Subcutaneous adipose tissue (tissue), 4 donors: ENCODE results near the gene ZNF581. TPM values are rescaled to one million over a fixed set of nuclear protein-coding genes. Genes with fewer than 3 reads are reported as not detected.

Experiments used
- total RNA-seq, 4 donors: library from RNA; depleted of rRNA; stranded (reverse); fragments of >200 nt; gene quantifications; one replicate each; pipeline ENCODE4 v1.1.0, GENCODE V29; 2016
- TF ChIP-seq, protein P1 (sequence below): fragments of 450-650 bp; IDR thresholded peaks from one replicate; pipeline ENCODE4 v1.5.1; 2016; ENCODE audit warnings: low read depth, mild to moderate bottlenecking, control low read depth, antibody characterized with exemption, moderate library complexity

The ZNF581 gene
- total RNA-seq, 4 donors from 2014 or later: 6.4 to 25.5 (median 19.0) TPM

- TF ChIP-seq, protein P1, sequence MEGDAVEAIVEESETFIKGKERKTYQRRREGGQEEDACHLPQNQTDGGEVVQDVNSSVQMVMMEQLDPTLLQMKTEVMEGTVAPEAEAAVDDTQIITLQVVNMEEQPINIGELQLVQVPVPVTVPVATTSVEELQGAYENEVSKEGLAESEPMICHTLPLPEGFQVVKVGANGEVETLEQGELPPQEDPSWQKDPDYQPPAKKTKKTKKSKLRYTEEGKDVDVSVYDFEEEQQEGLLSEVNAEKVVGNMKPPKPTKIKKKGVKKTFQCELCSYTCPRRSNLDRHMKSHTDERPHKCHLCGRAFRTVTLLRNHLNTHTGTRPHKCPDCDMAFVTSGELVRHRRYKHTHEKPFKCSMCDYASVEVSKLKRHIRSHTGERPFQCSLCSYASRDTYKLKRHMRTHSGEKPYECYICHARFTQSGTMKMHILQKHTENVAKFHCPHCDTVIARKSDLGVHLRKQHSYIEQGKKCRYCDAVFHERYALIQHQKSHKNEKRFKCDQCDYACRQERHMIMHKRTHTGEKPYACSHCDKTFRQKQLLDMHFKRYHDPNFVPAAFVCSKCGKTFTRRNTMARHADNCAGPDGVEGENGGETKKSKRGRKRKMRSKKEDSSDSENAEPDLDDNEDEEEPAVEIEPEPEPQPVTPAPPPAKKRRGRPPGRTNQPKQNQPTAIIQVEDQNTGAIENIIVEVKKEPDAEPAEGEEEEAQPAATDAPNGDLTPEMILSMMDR: no peak
Measured at GRCh38 chr19:55686311-55687050, 43.0 kb downstream of the ZNF581 start.

- TF ChIP-seq, protein P1: no peak
Measured at GRCh38 chr19:55687281-55688201, 44.1 kb downstream of the ZNF581 start.

- TF ChIP-seq, protein P1: no peak
Measured at GRCh38 chr19:55688422-55689218, 45.2 kb downstream of the ZNF581 start.

DNA sequence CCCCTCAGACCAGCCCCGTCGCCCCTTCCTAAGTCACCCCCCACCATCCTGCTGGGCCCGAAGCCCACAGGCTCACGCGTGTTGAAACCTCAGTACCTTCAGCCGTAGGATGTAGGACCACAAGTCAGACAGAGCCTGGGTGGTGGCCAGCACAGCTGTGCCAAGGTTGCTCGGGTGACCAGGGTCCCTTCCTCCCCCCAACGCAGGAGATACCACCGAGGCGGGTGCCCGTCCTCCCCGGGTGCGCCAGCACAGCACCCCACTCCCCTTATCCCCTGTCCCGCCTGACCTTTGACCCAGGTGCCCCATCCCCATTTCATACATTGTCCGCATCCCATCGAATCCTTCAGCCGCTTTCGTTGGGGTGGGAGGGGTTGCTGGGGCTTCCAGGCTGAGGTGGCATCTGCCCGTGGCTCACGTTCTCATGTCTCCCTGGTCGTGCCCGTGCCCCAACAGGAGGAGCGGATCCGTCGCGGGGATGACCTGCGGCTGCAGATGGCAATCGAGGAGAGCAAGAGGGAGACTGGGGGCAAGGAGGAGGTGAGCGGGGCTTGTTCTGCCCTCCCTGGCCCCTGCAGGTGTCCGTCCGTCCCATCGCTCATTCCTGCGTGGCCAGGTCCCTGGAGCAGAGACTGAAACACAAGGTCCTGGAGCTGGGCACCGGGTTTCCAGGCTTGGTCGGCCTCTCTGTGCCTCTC, 46.1 kb downstream of the ZNF581 start:
- TF ChIP-seq, protein P1: no peak

DNA sequence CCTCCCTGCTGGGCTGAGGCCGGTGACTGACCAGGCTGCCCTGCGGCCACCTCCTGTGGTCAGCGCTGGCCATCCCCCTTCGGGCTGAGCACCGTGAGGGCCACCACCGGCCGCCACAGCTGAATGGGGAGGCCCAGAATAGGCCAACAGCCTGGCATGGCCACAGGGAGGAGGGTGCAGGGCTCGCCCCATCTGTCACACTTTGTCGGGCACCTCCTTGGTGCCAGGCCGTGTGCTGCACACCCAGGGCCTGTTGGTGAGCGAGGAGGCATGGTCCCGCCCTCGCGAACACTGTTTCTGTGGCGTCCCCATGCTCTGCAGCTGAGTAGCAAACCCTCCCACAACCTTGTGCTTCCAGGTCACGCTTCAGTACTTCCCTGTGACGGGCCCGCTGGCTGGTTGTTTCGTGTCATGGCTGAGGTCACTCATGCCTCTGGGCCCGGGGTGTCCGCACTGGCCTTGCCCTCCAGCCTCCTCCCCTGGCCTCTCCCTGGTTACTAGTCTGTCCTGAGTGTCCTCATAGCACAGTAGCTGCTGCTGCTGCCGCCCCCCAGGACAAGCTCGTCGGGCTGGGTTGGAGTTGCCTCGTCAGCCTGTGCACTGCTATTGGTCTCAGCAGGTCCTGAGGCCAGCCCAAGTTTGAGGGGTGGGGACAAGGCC, 46.8 kb downstream of the ZNF581 start:
- TF ChIP-seq, protein P1: no peak

DNA sequence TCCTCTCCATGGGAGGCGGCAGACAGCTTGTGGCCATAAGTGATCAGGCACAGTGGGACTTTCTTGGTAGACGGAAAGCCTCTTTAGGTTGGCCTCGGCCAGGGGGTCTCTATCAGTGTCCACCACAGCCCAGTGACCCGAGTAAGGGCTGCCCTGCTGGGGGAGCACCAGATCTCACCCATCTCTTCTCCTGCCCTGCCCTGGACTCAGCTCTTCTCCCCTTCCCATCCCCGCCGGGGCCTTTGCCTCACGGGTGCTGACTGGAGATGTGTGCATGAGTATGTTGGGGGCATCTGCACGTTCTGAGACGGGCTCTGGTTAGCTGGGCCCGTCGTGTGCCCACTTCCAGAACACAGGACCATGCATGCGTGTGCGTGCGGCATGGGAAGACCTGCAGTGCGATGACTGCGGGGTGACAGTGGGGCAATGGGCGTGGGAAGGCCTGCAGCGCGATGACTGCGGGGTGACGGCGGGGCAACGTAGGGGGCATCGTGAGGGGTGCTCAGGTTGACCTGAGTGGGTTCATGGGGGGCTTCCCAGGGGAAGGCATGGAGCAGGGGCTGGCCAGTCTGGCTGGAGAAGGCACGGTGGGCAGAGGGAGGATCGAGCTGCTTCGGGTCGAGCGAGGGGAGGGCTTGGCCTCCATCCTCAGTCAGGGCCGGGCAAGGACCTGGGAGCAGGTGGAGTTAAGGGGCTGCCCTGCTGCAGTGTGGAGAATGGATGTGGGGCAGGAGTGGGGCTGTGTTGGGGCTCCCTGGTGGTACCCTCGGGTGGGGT, 47.5 kb downstream of the ZNF581 start:
- TF ChIP-seq, protein P1: no peak
